ENCODE results near the gene NUPR1.
"Not testable (repeated sequence)": the region's sequence is repeated elsewhere in the genome, so short reads cannot be mapped to it uniquely, and the experiment has no call there.

Gene NUPR1

DNA sequence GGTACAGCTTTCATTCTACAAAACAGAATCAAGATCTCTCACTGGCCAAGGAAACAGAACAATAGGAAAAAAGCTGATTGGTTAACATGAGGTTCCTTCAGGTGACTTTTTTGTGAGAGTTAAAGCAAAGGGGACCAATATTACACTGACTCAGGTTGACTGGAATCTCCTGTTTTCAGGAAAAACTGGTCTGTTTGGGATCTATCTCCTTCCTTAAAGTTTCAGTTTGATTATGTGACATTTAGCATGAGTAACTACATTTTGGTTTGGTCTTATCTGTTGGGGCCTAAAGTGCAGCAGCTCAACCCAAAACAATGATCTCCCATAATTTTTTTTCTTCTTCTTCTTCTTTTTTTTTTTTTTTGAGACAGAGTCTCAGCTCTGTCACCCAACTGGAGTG, 9.7 kb downstream of the NUPR1 start:
- no peak for ATAC-seq
- TF ChIP-seq PPARA (CRISPR knock-in tag; IDR thresholded peaks at IDR 0.05; ENCODE audit: borderline replicate concordance) (no peak), BACH2 (CRISPR knock-in tag; IDR thresholded peaks at IDR 0.05; ENCODE audit: borderline replicate concordance) (no peak), ZC3H10 (CRISPR knock-in tag; IDR thresholded peaks at IDR 0.05) (no peak), OSR1 (CRISPR knock-in tag; IDR thresholded peaks at IDR 0.05) (no peak), TOX (CRISPR knock-in tag; IDR thresholded peaks at IDR 0.05; ENCODE audit: borderline replicate concordance) (no peak), ZFP3 (CRISPR knock-in tag; IDR thresholded peaks at IDR 0.05) (no peak), ARNTL (CRISPR knock-in tag; IDR thresholded peaks at IDR 0.05; ENCODE audit: borderline replicate concordance, low read depth) (no peak), ISL1 (CRISPR knock-in tag; IDR thresholded peaks at IDR 0.05) (no peak), TCF4 (CRISPR knock-in tag; IDR thresholded peaks at IDR 0.05; ENCODE audit: borderline replicate concordance) (no peak), GLIS3 (CRISPR knock-in tag; IDR thresholded peaks at IDR 0.05) (no peak), ZFP30 (CRISPR knock-in tag; IDR thresholded peaks at IDR 0.05) (no peak), ZNF565 (CRISPR knock-in tag; conservative IDR thresholded peaks at IDR 0.05; ENCODE audit: low read depth) (no peak), ZNF8 (CRISPR knock-in tag; IDR thresholded peaks at IDR 0.05) (no peak)
- TF ChIP-seq, protein P1, sequence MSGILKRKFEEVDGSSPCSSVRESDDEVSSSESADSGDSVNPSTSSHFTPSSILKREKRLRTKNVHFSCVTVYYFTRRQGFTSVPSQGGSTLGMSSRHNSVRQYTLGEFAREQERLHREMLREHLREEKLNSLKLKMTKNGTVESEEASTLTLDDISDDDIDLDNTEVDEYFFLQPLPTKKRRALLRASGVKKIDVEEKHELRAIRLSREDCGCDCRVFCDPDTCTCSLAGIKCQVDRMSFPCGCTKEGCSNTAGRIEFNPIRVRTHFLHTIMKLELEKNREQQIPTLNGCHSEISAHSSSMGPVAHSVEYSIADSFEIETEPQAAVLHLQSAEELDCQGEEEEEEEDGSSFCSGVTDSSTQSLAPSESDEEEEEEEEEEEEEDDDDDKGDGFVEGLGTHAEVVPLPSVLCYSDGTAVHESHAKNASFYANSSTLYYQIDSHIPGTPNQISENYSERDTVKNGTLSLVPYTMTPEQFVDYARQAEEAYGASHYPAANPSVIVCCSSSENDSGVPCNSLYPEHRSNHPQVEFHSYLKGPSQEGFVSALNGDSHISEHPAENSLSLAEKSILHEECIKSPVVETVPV (CRISPR knock-in tag; IDR thresholded peaks at IDR 0.05), result no peak

DNA sequence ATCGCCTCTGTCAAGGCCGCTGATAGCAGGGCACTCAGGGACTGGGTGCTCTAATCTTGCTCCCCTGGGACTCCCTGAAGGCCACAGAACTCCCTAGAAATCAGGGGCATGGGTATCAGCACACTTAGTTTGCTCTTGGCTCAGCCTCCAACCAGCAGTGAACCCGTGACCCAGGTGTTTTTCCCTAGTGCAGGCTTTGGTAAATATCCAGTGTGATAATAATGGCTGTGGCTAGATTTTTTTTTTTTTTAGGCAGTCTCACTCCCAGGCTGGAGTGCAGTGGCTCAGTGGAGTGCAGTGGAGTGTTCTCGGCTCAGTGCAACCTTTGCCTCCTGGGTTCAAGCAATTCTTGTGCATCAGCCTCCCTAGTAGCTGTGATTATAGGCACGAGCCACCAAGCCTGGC, 10.3 kb downstream of the NUPR1 start:
- TF ChIP-seq PPARA (CRISPR knock-in tag; IDR thresholded peaks at IDR 0.05; ENCODE audit: borderline replicate concordance) (no peak), ZNF70 (CRISPR knock-in tag; IDR thresholded peaks at IDR 0.05) (no peak), TCF4 (CRISPR knock-in tag; IDR thresholded peaks at IDR 0.05; ENCODE audit: borderline replicate concordance) (no peak), ZNF565 (CRISPR knock-in tag; conservative IDR thresholded peaks at IDR 0.05; ENCODE audit: low read depth) (no peak), CSDC2 (CRISPR knock-in tag; IDR thresholded peaks at IDR 0.05) (no peak), ESRRG (CRISPR knock-in tag; IDR thresholded peaks at IDR 0.05) (no peak)
- TF ChIP-seq, protein P2, sequence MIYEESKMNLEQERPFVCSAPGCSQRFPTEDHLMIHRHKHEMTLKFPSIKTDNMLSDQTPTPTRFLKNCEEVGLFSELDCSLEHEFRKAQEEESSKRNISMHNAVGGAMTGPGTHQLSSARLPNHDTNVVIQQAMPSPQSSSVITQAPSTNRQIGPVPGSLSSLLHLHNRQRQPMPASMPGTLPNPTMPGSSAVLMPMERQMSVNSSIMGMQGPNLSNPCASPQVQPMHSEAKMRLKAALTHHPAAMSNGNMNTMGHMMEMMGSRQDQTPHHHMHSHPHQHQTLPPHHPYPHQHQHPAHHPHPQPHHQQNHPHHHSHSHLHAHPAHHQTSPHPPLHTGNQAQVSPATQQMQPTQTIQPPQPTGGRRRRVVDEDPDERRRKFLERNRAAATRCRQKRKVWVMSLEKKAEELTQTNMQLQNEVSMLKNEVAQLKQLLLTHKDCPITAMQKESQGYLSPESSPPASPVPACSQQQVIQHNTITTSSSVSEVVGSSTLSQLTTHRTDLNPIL (CRISPR knock-in tag; IDR thresholded peaks at IDR 0.05; ENCODE audit: low read depth), result no peak
- TF ChIP-seq, protein P1 (CRISPR knock-in tag; IDR thresholded peaks at IDR 0.05), result no peak

DNA sequence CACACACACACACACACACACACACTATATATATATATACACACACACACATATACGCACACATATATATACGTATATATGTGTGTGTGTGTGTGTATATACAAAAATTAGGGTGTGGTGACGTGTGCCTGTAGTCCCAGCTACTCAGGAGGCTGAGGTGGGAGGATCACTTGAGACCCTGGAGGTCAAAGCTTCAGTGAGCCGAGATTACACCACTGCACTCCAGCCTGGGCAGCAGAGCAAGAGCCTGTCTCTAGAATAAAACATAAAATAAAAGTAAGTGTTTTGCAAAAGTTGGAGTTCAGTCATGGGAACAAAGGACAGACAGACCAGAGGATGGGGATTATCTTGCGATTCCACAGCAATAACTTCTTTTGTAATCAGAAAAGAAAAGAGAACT, 10.8 kb downstream of the NUPR1 start:
- ATAC-seq, result no peak
- TF ChIP-seq RARB (CRISPR knock-in tag; IDR thresholded peaks at IDR 0.05) (no peak), ESRRG (CRISPR knock-in tag; IDR thresholded peaks at IDR 0.05) (no peak), ZFP30 (CRISPR knock-in tag; IDR thresholded peaks at IDR 0.05) (no peak), ZNF70 (CRISPR knock-in tag; IDR thresholded peaks at IDR 0.05) (no peak), ZNF565 (CRISPR knock-in tag; conservative IDR thresholded peaks at IDR 0.05; ENCODE audit: low read depth) (no peak), SNAI2 (CRISPR knock-in tag; IDR thresholded peaks at IDR 0.05) (no peak)
- TF ChIP-seq, protein P1 (CRISPR knock-in tag; IDR thresholded peaks at IDR 0.05), result no peak

More for the DNA sequence above, 10.3 kb downstream of the NUPR1 start:
- ATAC-seq, result no peak

DNA sequence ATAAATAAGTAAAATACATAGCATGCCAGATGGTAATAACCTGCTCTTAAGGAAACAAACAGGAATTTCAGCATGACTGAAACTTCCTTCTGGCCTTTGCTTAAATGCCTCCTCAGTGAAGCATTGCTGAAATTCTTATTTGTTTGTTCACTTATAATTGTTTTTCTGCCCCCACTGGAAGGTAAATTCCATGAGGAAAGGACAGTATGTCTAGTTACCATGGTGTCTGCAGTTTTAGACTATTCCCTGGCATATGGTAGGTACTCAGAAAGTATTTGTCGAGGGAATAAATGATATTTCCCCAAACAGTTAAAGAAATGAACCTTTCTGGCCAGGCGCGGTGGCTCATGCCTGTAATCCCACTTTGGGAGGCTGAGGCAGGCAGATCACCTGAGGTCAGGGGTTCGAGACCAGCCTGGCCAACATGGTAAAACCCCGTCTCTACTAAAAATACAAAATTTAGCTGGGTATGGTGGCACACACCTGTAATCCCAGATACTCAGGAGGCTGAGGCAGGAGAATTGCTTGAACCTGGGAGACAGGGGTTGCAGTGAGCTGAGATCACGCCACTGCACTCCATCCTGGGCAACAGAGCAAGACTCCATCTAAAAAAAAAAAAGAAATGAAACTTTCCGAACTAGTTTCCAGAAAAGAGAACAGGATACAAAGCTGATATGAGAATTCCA, 11.5 kb downstream of the NUPR1 start:
- not testable (repeated sequence) for ATAC-seq

All from SK-N-SH treated with all-trans-retinoic acid at 6 μM for 48 hours (cell line).